ENCODE data around the gene PPM1L.

GRCh38 chr3:160943996-160944395 lies 188.0 kb downstream of the PPM1L start:
- TF ChIP-seq CTCF (IDR thresholded peaks at IDR 0.05; ENCODE audit: insufficient read depth, low read length) (no peak), POLR2AphosphoS5 (IDR thresholded peaks at IDR 0.05; ENCODE audit: low read depth) (no peak), REST (IDR thresholded peaks at IDR 0.05; ENCODE audit: insufficient replicate concordance, low read depth) (no peak), SPI1 (IDR thresholded peaks at IDR 0.05; ENCODE audit: borderline replicate concordance, low read depth) (no peak), GABPA (IDR thresholded peaks at IDR 0.05; ENCODE audit: low read depth) (no peak)
